Right lobe of liver (tissue), 6 donors: ENCODE data around the gene LRMDA. TPM values are rescaled to one million over a fixed set of nuclear protein-coding genes. Genes with fewer than 3 reads are reported as not detected.

Experiments used
- ATAC-seq, 4 donors: fragments of 200-7000 bp; cut with Tn5 transposase; one replicate each; pipeline ENCODE4 v1.9.1; 2020; ENCODE audit warnings: mild to moderate bottlenecking in 4 of 4, moderate library complexity in 4 of 4
- DNase-seq, 3 donors: peaks; one replicate each; pipeline ENCODE4 v3.0.0-alpha.2; 2020
- H3K27ac ChIP-seq, 3 donors: fragments of 200-600 bp; one replicate each; pipeline ENCODE4 v1.8.0; 2022
- H3K27me3 ChIP-seq, 2 donors: fragments of 200-600 bp; one replicate each; pipeline ENCODE4 v1.8.0; 2022
- H3K36me3 ChIP-seq, 4 donors: fragments of 200-600 bp; sonication (generic) in 1 of 4; one replicate each; pipeline versions ENCODE4 v1.5.1 to v1.8.0; 2017 to 2022; ENCODE audit warnings: control low read depth in 1 of 4
- H3K4me1 ChIP-seq, 4 donors: fragments of 200-600 bp; sonication (generic) in 1 of 4; one replicate each; pipeline versions ENCODE4 v1.5.1 to v1.8.0; 2017 to 2022; ENCODE audit warnings: control low read depth in 1 of 4
- H3K4me3 ChIP-seq, 3 donors: fragments of 200-600 bp; one replicate each; pipeline ENCODE4 v1.8.0; 2022
- H3K9me3 ChIP-seq, 4 donors: fragments of 200-600 bp; sonication (generic) in 1 of 4; one replicate each; pipeline versions ENCODE4 v1.5.1 to v1.8.0; 2017 to 2022; ENCODE audit warnings: control low read depth in 1 of 4
- CTCF ChIP-seq, 4 donors: fragments of 200-600 bp in 3 of 4; fragments of 450-650 bp in 1 of 4; IDR thresholded peaks; one replicate each; pipeline versions ENCODE4 v1.5.1 to v1.8.0; 2016 to 2022; ENCODE audit warnings: antibody characterized with exemption in 4 of 4, mild to moderate bottlenecking in 2 of 4
- POLR2A ChIP-seq: fragments of 450-650 bp; IDR thresholded peaks from one replicate; pipeline ENCODE4 v1.6.1; 2017; ENCODE audit warnings: antibody characterized with exemption, mild to moderate bottlenecking
- WGBS: methylation state at CpG from one replicate; pipeline ENCODE4 v1.1.6; 2018; ENCODE audit warnings: low coverage, low lambda C conversion rate; ENCODE audit not compliant: insufficient coverage; ENCODE audit errors: missing lambda C conversion rate; 5-methylcytosine and 5-hydroxymethylcytosine counted together
- intact Hi-C, 2 donors: fragments of 100-400 bp; cut with DNase I; formaldehyde crosslinking; loops; one replicate each; pipeline versions ENCODE4 v1.11.2 to v1.14.1; 2022
- total RNA-seq, 6 experiments: library from RNA; depleted of rRNA in 2 of 6; stranded (reverse); fragments of >200 nt in 2 of 6; fragmentation: NEBNext Ultra II Directional in 3 of 6; extraction: Animal tissue kit (Norgen Biotek cat#: 25700) in 3 of 6; gene quantifications; one replicate each; pipeline versions ENCODE4 v1.1.0 to v1.2.4, GENCODE V29; 2016 to 2023
- donor health status: DM: no; HTN: yes; CAD: no.
- donor health status: DM: no; HTN: no; CAD: no.
- donor health status: DM: no; HTN: no; CAD: no.
- donor health status: DM: no; HTN: yes; CAD: no.
- donor health status: DM: no; HTN: yes; CAD: no.

Gene LRMDA
- total RNA-seq, 6 experiments from 2014 or later, result 9.9 to 19.9 (median 16.3) TPM

GRCh38 chr10:76210211-76210610, 778.8 kb downstream of the LRMDA start:
- no peaks in the 10 kb centered on the region for H3K36me3 ChIP-seq
- ATAC-seq (no peak), DNase-seq (no peak)
- no peaks in the 10 kb centered on the region for H3K9me3 ChIP-seq
- 78% methylated on average over 3 of the region's 3 CpGs for whole genome bisulfite sequencing
- no peaks in the 10 kb centered on the region for H3K4me1 ChIP-seq
- H3K27ac ChIP-seq, result no peak overlapping the region
- no peak overlapping the region for H3K4me3 ChIP-seq
- no peaks in the 10 kb centered on the region for H3K27me3 ChIP-seq
- intact Hi-C loops, result no loop called here
- TF ChIP-seq POLR2A (no peak), CTCF (IDR thresholded peaks at IDR 0.05) (no peak)

GRCh38 chr10:76211691-76212090, 780.3 kb downstream of the LRMDA start:
- Histone ChIP-seq H3K36me3 (no peaks in the 10 kb centered on the region), H3K27me3 (no peaks in the 10 kb centered on the region), H3K4me3 (no peak overlapping the region), H3K27ac (no peak overlapping the region), H3K9me3 (no peaks in the 10 kb centered on the region), H3K4me1 (no peaks in the 10 kb centered on the region)
- no peak for TF ChIP-seq POLR2A
- no peak for TF ChIP-seq CTCF (IDR thresholded peaks at IDR 0.05)
- WGBS, result 100% methylated on average over 1 of the region's 1 CpG
- ATAC-seq (no peak), DNase-seq (no peak)
- intact Hi-C loops, result no loop called here

GRCh38 chr10:76213876-76214275, 782.5 kb downstream of the LRMDA start:
- Histone ChIP-seq H3K27me3 (no peaks in the 10 kb centered on the region), H3K36me3 (no peaks in the 10 kb centered on the region), H3K9me3 (no peaks in the 10 kb centered on the region), H3K27ac (no peak overlapping the region), H3K4me3 (no peak overlapping the region), H3K4me1 (no peaks in the 10 kb centered on the region)
- WGBS, result 100% methylated on average over 1 of the region's 2 CpGs
- intact Hi-C loops, result no loop called here
- DNase-seq, result no peak
- TF ChIP-seq POLR2A (no peak), CTCF (IDR thresholded peaks at IDR 0.05) (no peak)
- ATAC-seq, result no peak

- H3K36me3 ChIP-seq, result no peaks in the 10 kb centered on the region
- H3K9me3 ChIP-seq, result peaks cover 0 to 2% (median 0%) of the 10 kb centered on the region in 4 donors
- TF ChIP-seq POLR2A (no peak), CTCF (IDR thresholded peaks at IDR 0.05) (no peak)
- H3K27me3 ChIP-seq, result no peaks in the 10 kb centered on the region
- H3K4me3 ChIP-seq, result no peak overlapping the region
- H3K27ac ChIP-seq, result no peak overlapping the region
- intact Hi-C loops, result no loop called here
- 60% methylated on average over 1 of the region's 6 CpGs for WGBS
- no peaks in the 10 kb centered on the region for H3K4me1 ChIP-seq
- ATAC-seq (no peak), DNase-seq (no peak)
Measured at GRCh38 chr10:76218035-76218434, 786.6 kb downstream of the LRMDA start.

- Histone ChIP-seq H3K4me1 (no peaks in the 10 kb centered on the region), H3K36me3 (no peaks in the 10 kb centered on the region), H3K27ac (no peak overlapping the region), H3K9me3 (no peaks in the 10 kb centered on the region), H3K4me3 (no peak overlapping the region), H3K27me3 (no peaks in the 10 kb centered on the region)
- WGBS, result 89% methylated on average over 2 of the region's 5 CpGs
- TF ChIP-seq CTCF (IDR thresholded peaks at IDR 0.05) (no peak), POLR2A (no peak)
- intact Hi-C loops, result no loop called here
- DNase-seq (no peak), ATAC-seq (no peak)
Measured at GRCh38 chr10:76229341-76229740, 797.9 kb downstream of the LRMDA start.
